Stimulated activated CD4-positive, alpha-beta T cell treated with anti-CD3 and anti-CD28 coated beads, TNF-alpha, amount 100 ng/mL, for 1 hour (primary cell): ENCODE results near the gene NXT1.
"Not testable (repeated sequence)": the region's sequence is repeated elsewhere in the genome, so short reads cannot be mapped to it uniquely, and the experiment has no call there.

Source experiments
- DNase-seq, 3 donors: peaks; one replicate each; pipeline ENCODE4 v3.0.0-alpha.2; 2020; ENCODE audit warnings: low read depth in 3 of 3, low spot score in 1 of 3

NXT1 gene

GRCh38 chr20:23350196-23350903, at the start of gene NXT1:
NXT1 (plus strand) TSS chr20:23350791; CDS start chr20:23354042, 3,251 bp downstream.
- peak; percentile 89 to 96 (median 95) for DNase-seq

DNA sequence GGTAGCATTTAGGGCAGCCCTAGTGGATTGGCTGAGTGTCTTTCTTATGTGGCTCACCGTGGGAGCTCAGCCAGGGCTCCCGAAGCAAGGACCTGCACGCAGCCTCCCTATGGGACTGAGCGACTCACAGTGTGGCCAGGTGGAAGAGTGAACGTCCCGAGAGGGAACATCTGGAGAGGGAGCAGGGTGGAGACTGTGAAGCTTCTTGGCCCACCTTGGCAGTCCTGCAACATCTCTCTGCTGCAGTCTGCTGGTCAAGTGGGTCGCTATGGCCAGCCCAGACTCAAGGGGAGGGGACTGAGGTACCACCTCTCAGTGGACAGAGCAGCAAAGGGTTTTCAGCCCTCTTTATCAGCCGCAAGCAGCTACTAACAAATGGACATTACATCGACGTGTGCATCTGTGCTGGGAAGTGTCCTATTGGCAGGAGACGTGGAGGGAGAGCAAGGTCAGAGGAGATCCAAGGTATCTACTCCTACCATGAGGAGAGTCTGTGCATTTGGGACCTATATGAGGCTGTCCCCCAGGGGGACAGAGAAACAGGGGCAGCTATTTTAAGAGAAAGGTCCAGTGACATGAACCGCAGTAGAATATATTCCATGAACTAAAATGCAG, 49.0 kb upstream of the NXT1 start:
- no peak for DNase-seq

GRCh38 chr20:23302386-23302785, 48.2 kb upstream of the NXT1 start:
- DNase-seq = no peak

DNA sequence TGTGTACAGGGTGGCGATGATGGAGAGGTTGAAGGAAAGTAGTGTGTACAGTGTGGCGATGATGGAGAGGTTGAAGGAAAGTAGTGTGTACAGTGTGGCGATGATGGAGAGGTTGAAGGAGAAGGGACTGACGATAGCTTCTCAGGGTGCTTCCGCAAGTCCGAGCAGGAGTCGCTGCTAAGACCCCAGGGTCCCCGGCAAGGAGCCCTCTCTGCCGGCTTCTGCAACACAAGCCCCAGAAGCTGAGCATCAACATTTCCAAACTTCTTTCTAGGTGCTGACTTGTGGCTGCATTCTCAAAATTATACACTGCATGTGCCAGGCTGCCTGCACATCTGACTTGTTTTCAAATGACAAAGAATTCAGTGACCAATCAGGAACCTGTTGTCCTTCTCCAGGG, 47.8 kb upstream of the NXT1 start:
- no peak for DNase-seq

DNA sequence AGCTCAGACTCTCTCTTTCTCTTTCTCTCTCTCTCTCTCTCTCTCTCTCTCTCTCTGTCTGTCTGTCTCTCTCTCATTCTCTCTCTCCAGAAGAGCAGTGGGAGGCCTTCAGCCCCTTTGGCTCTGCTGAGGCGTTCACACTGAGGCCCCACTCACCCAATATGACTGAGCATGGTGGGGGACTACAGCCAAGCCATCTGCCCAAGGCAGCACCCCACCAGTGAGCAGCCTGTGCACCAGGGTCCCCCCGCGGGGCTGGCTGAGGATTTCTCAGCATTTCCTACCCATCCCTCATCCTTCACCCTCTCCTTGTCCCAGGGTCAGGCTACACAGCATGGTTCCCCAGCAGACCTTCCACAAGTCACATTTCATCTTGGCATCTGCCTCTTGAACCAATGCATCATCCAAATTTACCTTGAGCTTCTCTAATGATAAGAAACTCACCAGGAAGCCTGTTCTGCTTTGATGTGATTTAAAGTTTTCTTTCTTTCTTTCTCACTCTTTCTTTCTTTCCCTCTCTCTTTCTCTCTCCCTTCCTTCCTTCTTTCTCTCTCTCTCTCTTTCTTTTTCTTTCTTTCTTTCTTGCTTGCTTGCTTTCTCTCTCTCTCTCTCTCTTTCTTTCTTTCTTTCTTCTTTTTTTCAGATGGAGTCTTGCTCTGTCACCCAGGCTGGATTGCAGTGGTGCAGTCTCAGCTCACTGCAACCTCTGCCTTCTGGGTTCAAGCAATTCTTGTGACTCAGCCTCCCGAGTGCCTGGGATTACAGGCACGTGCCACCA, 47.1 kb upstream of the NXT1 start:
- DNase-seq = no peak

DNA sequence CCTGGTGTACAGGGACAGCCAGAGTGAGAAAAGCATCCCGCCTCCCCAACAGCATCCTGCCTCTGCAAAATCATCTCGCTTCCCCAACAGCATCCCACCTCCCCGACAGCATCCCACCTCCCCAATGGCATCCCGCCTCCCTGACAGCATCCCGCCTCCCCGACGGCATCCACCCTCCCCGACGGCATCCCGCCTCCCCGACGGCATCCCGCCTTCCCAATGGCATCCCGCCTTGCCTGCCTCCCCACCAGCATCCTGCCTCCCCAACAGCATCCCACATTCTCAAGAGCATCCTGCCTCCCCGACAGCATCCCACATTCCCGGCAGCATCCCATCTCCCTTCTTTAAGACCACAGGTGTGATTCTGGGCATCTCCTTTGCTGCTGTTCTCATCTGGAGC, 46.0 kb upstream of the NXT1 start:
- DNase-seq = no peak

GRCh38 chr20:23305098-23305497, 45.5 kb upstream of the NXT1 start:
- DNase-seq = no peak

DNA sequence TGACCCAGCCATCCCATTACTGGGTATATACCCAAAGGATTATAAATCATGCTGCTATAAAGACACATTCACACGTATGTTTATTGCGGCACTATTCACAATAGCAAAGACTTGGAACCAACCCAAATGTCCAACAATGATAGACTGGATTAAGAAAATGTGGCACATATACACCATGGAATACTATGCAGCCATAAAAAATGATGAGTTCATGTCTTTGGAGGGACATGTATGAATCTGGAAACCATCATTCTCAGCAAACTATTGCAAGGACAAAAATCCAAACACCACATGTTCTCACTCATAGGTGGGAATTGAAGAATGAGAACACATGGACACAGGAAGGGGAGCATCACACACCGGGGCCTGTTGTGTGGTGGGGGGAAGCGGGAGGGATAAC, 43.2 kb upstream of the NXT1 start:
- not testable (repeated sequence) for DNase-seq

GRCh38 chr20:23308024-23308423, 42.6 kb upstream of the NXT1 start:
- no peak for DNase-seq

DNA sequence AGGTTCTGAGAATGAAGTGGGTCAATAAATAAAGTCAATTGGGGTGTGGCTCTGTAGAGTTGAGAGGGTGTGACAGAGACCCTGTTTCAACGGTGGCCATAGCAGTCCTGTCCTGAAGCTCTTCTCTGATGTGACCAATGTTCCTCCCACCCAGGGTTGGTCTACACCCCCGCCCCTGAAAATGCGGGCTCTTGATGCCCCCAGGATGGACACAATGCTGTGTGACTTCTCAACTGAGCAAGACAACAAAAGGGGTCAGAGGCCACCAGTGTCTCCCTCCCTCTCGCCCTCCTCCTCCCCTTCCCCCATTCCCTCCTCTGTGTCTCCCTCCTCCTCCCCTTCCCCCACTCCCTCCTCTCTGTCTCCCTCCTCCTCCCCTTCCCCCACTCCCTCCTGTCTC, 41.7 kb upstream of the NXT1 start:
- DNase-seq = no peak

- no peak for DNase-seq
Measured at GRCh38 chr20:23309781-23310180, 40.8 kb upstream of the NXT1 start.

GRCh38 chr20:23311947-23312506, 38.6 kb upstream of the NXT1 start:
- no peak for DNase-seq

- DNase-seq = no peak
Measured at GRCh38 chr20:23313271-23313670, 37.3 kb upstream of the NXT1 start.

DNA sequence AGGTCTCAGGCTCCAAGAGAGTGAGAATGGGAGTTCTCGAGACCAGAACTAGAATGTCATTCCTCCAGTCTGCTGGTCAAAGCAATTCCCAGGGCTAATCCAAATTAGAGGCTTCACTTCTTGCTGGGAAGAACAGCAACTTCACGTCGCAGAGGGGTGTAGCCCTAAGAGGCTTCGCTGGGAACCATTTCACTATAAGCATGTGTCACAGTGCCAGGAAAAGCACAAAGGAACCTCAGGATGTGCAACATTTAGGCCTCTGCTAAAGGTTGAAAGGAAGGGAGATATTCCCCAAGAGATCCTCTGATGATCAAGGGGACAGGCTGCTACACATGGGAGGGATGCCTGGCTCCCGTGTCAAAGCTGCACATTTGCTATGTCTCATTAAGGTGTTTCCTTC, 35.9 kb upstream of the NXT1 start:
- no peak for DNase-seq

GRCh38 chr20:23315099-23315498, 35.5 kb upstream of the NXT1 start:
- DNase-seq = no peak

DNA sequence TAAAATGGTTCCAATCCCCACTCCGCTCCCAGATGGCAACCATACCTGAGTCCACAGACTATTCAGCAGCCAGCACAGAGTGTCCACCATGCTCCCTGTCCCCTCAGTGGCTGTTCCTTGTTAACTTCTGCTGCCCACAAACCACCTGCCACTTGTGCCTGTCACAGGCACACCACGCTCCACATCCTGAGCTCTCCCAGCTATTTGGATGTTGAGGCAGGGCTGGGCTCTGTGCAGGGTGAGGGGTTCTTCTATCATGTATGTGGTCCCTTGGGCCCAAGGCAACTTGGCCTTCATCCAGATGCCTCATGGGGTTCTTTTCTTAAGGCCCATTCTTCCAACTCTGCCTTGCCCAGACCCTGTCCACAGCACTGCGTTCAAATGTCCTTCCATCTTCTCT, 34.0 kb upstream of the NXT1 start:
- no peak for DNase-seq

GRCh38 chr20:23317081-23317480, 33.5 kb upstream of the NXT1 start:
- DNase-seq = no peak

GRCh38 chr20:23318347-23318746, 32.2 kb upstream of the NXT1 start:
- no peak for DNase-seq

DNA sequence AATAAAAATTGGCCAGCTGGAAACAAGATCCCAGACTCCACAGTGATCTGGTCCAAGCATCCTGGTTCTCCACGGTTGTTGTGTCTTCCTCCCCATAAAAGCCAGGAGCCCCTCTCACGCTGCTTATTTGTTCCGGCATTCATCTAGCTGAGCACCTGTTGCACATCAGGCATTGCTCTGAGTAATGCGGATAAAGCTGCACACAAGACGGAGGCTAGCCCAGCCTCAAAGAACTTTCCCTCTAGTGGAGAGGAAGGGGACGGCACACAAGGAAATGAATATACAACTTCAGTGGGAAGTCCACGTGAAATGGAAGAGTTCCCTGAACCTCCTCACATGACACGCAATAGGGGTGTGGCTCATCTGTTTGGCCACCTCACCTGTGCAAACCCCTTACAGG, 30.3 kb upstream of the NXT1 start:
- no peak for DNase-seq

- no peak for DNase-seq
Measured at GRCh38 chr20:23325107-23325506, 25.5 kb upstream of the NXT1 start.

DNA sequence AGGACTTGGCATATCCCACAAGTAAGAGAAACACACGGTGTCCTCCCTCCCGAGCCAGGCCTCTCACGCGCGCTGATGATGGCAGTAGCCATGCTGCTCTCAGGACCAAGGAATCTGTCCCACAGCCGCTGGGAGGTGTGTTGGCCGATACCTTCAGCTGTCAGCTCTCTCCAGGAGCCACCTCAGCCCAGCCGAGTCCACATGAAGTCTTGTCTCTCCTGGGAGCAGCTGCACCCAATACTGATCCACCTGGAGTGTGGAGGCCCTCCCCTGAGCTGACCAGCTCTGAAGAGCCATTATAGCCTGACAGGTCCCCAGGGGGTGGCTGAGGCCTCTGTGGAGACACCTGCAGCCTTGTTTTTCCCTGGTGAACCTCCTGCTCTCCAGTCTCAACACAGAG, 23.8 kb upstream of the NXT1 start:
- DNase-seq = no peak
